Measurements from ENCODE around the gene HMGCS2. TPM values are rescaled to one million over a fixed set of nuclear protein-coding genes. Genes with fewer than 3 reads are reported as not detected.

The HMGCS2 gene
- total RNA-seq, 1 donor from 2014 or later, result not detected

- TF ChIP-seq EZH2 (IDR thresholded peaks at IDR 0.05) (no peak), EZH2phosphoT487 (IDR thresholded peaks at IDR 0.05) (no peak), CTCF (IDR thresholded peaks at IDR 0.05) (no peak)
- Histone ChIP-seq H3K9me3 (ENCODE audit: low read depth) (no peaks in the 10 kb centered on the region), H3K4me3 (no peak overlapping the region), H3K36me3 (no peaks in the 10 kb centered on the region), H3K27me3 (no peaks in the 10 kb centered on the region), H3K79me2 (ENCODE audit: low read depth) (no peaks in the 10 kb centered on the region), H3K4me1 (peaks cover 20% of the 10 kb centered on the region), H3F3A (ENCODE audit: low read depth) (no peaks in the 10 kb centered on the region), H3K27ac (no peak overlapping the region), H2AFZ (replicated peaks) (peak overlapping the region; percentile 45), H3K9ac (no peak overlapping the region), H4K20me1 (ENCODE audit: low read depth) (no peaks in the 10 kb centered on the region), H3K4me2 (no peak overlapping the region)
- peaks cover 35% of the 10 kb centered on the region for H3K4me1 Mint-ChIP-seq
- peak overlapping the region; percentile 90 for H3K27ac Mint-ChIP-seq
- H3K27me3 Mint-ChIP-seq (ENCODE audit: insufficient read depth, low read depth), result no peaks in the 10 kb centered on the region
- no peak overlapping the region for H3K4me3 Mint-ChIP-seq
- no peak for DNase-seq (ENCODE audit: low spot score)
- no peaks in the 10 kb centered on the region for H3K36me3 Mint-ChIP-seq
- peaks cover 2% of the 10 kb centered on the region for H3K9me3 Mint-ChIP-seq
Observed at GRCh38 chr1:119782631-119783325, 14.1 kb upstream of the HMGCS2 start.

GRCh38 chr1:119781434-119782210, 12.9 kb upstream of the HMGCS2 start:
- Mint-ChIP-seq H3K4me1 (peaks cover 35% of the 10 kb centered on the region), H3K27me3 (ENCODE audit: insufficient read depth, low read depth) (no peaks in the 10 kb centered on the region)

GRCh38 chr1:119779869-119780356, 11.2 kb upstream of the HMGCS2 start:
- H3K4me1 ChIP-seq, result peaks cover 20% of the 10 kb centered on the region
- no peak overlapping the region for H3K4me2 ChIP-seq
- no peak overlapping the region for H3K27ac Mint-ChIP-seq

More at GRCh38 chr1:119781434-119782210, 12.9 kb upstream of the HMGCS2 start:
- Histone ChIP-seq H3K9me3 (ENCODE audit: low read depth) (no peaks in the 10 kb centered on the region), H4K20me1 (ENCODE audit: low read depth) (no peaks in the 10 kb centered on the region), H3K4me3 (no peak overlapping the region), H3K27me3 (no peaks in the 10 kb centered on the region), H3K9ac (no peak overlapping the region), H3K79me2 (ENCODE audit: low read depth) (no peaks in the 10 kb centered on the region), H3F3A (ENCODE audit: low read depth) (no peaks in the 10 kb centered on the region), H3K4me1 (peaks cover 21% of the 10 kb centered on the region), H3K36me3 (no peaks in the 10 kb centered on the region), H3K4me2 (no peak overlapping the region), H3K27ac (no peak overlapping the region), H2AFZ (replicated peaks) (no peak overlapping the region)
- H3K36me3 Mint-ChIP-seq, result no peaks in the 10 kb centered on the region
- peaks cover 2% of the 10 kb centered on the region for H3K9me3 Mint-ChIP-seq
- peak overlapping the region; percentile 10 for H3K27ac Mint-ChIP-seq
- TF ChIP-seq EZH2 (IDR thresholded peaks at IDR 0.05), result no peak
- no peak for TF ChIP-seq CTCF (IDR thresholded peaks at IDR 0.05)
- TF ChIP-seq EZH2phosphoT487 (IDR thresholded peaks at IDR 0.05), result no peak
- DNase-seq (ENCODE audit: low spot score), result no peak
- no peak overlapping the region for H3K4me3 Mint-ChIP-seq

More at GRCh38 chr1:119779869-119780356, 11.2 kb upstream of the HMGCS2 start:
- no peaks in the 10 kb centered on the region for H3K9me3 Mint-ChIP-seq
- Histone ChIP-seq H3K9ac (no peak overlapping the region), H2AFZ (replicated peaks) (peak overlapping the region; percentile 86), H3K36me3 (no peaks in the 10 kb centered on the region), H3K27ac (no peak overlapping the region), H3K9me3 (ENCODE audit: low read depth) (no peaks in the 10 kb centered on the region), H3K79me2 (ENCODE audit: low read depth) (no peaks in the 10 kb centered on the region), H4K20me1 (ENCODE audit: low read depth) (no peaks in the 10 kb centered on the region), H3K4me3 (no peak overlapping the region), H3F3A (ENCODE audit: low read depth) (peaks cover 5% of the 10 kb centered on the region), H3K27me3 (no peaks in the 10 kb centered on the region)
- peaks cover 29% of the 10 kb centered on the region for H3K4me1 Mint-ChIP-seq
- DNase-seq (ENCODE audit: low spot score), result no peak
- H3K4me3 Mint-ChIP-seq, result no peak overlapping the region
- TF ChIP-seq CTCF (IDR thresholded peaks at IDR 0.05) (no peak), EZH2 (IDR thresholded peaks at IDR 0.05) (no peak), EZH2phosphoT487 (IDR thresholded peaks at IDR 0.05) (no peak)
- no peaks in the 10 kb centered on the region for H3K36me3 Mint-ChIP-seq
- no peaks in the 10 kb centered on the region for H3K27me3 Mint-ChIP-seq (ENCODE audit: insufficient read depth, low read depth)
